Measurements from ENCODE around the gene ARHGAP40. TPM values are rescaled to one million over a fixed set of nuclear protein-coding genes. Genes with fewer than 3 reads are reported as not detected.

The ARHGAP40 gene
- total and polyA plus RNA-seq, 2 experiments from 2014 or later: not detected

- Histone ChIP-seq H3K4me1 (ENCODE audit: low read depth) (no peaks in the 10 kb centered on the region), H3K27ac (no peak overlapping the region), H3K36me3 (peaks cover 37% of the 10 kb centered on the region), H3K9me3 (ENCODE audit: low read depth) (no peaks in the 10 kb centered on the region), H3K4me3 (no peak overlapping the region), H3K27me3 (no peaks in the 10 kb centered on the region)
- TF ChIP-seq CTCF (IDR thresholded peaks at IDR 0.05; ENCODE audit: low read depth, low read length): no peak
- DNase-seq (ENCODE audit: low read depth in 1 of 2, low spot score in 1 of 2): no peak
Observed at GRCh38 chr20:38573413-38573812, 28.2 kb upstream of the ARHGAP40 start.

- DNase-seq (ENCODE audit: low read depth in 1 of 2, low spot score in 1 of 2): peak in 1 of 2 donors; percentile 67
- Histone ChIP-seq H3K9me3 (ENCODE audit: low read depth) (no peaks in the 10 kb centered on the region), H3K36me3 (peaks cover 15% of the 10 kb centered on the region), H3K4me3 (no peak overlapping the region), H3K4me1 (ENCODE audit: low read depth) (peaks cover 30% of the 10 kb centered on the region), H3K27ac (no peak overlapping the region), H3K27me3 (no peaks in the 10 kb centered on the region)
- no peak for TF ChIP-seq CTCF (IDR thresholded peaks at IDR 0.05; ENCODE audit: low read depth, low read length)
Observed at GRCh38 chr20:38579219-38579910, 22.2 kb upstream of the ARHGAP40 start.

DNA sequence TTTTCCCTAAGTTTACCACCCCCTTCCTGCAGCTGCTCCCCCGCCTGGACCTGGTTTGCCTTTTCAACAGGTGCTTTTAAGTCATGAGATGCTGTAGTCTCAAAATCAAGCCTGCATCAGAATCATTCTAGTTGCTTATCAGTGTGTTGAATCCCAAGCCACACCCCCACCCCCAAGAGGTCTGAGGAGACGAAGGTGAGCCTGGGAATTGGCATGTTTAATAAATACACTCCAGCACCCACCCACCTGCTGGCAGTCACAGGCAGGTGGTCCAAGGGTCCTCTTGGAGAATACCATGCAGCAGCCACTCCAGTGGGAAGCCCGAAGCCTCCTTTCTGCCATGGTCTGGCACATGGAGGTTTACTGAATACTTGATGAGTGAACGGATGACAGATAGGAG is 21.7 kb upstream of the ARHGAP40 start:
- no peak for TF ChIP-seq CTCF (IDR thresholded peaks at IDR 0.05; ENCODE audit: low read depth, low read length)

DNA sequence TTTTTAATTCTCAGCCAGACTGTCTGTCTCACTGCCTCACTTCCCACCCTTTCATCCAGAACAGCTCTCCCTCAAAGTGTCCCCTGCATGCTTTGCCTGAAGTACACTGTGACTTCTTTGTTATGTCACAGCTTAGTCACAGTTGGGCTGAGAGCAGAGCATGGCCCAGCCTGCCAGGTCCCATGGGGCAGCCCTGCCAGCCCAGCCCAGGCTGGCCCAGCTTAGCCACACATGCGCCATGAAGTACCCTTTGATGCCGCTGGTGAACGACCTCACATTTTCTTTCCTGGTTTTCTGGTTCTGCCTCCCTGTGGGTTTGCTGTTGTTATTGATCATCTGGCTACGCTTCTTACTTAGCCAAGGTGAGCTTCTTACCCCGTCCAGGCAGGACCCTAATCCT is 20.6 kb upstream of the ARHGAP40 start, which contains the start of gene ADIG:
Gene ADIG (plus strand): TSS at position 185 of the 400 bp plus-strand sequence. CDS start 54 bp downstream, at position 239.
- no peak within 1 kb of the TSS for H3K4me3 ChIP-seq
- H3K9me3 ChIP-seq (ENCODE audit: low read depth): no peaks in the 10 kb centered on the region
- no peak for TF ChIP-seq CTCF (IDR thresholded peaks at IDR 0.05; ENCODE audit: low read depth, low read length)
- DNase-seq (ENCODE audit: low read depth in 1 of 2, low spot score in 1 of 2): peak in 1 of 2 donors; percentile 36
- peaks cover under 1% of the 10 kb centered on the region for H3K36me3 ChIP-seq
- H3K27me3 ChIP-seq: no peaks in the 10 kb centered on the region
- H3K27ac ChIP-seq: no peak within 1 kb of the TSS
- H3K4me1 ChIP-seq (ENCODE audit: low read depth): peaks cover 30% of the 10 kb centered on the region

More for the DNA sequence above, 21.7 kb upstream of the ARHGAP40 start:
- Histone ChIP-seq H3K27me3 (no peaks in the 10 kb centered on the region), H3K9me3 (ENCODE audit: low read depth) (no peaks in the 10 kb centered on the region), H3K4me3 (no peak overlapping the region), H3K27ac (no peak overlapping the region), H3K4me1 (ENCODE audit: low read depth) (peaks cover 30% of the 10 kb centered on the region), H3K36me3 (peaks cover 9% of the 10 kb centered on the region)
- no peak for DNase-seq (ENCODE audit: low read depth in 1 of 2, low spot score in 1 of 2)

GRCh38 chr20:38581830-38582358 is 19.7 kb upstream of the ARHGAP40 start:
- H3K36me3 ChIP-seq: no peaks in the 10 kb centered on the region
- no peak overlapping the region for H3K4me3 ChIP-seq
- H3K27me3 ChIP-seq: no peaks in the 10 kb centered on the region
- H3K9me3 ChIP-seq (ENCODE audit: low read depth): no peaks in the 10 kb centered on the region
- no peak for DNase-seq (ENCODE audit: low read depth in 1 of 2, low spot score in 1 of 2)
- H3K27ac ChIP-seq: no peak overlapping the region
- no peak for TF ChIP-seq CTCF (IDR thresholded peaks at IDR 0.05; ENCODE audit: low read depth, low read length)
- H3K4me1 ChIP-seq (ENCODE audit: low read depth): peaks cover 30% of the 10 kb centered on the region
